ENCODE measurements around the gene TNS1.

TNS1 gene

DNA sequence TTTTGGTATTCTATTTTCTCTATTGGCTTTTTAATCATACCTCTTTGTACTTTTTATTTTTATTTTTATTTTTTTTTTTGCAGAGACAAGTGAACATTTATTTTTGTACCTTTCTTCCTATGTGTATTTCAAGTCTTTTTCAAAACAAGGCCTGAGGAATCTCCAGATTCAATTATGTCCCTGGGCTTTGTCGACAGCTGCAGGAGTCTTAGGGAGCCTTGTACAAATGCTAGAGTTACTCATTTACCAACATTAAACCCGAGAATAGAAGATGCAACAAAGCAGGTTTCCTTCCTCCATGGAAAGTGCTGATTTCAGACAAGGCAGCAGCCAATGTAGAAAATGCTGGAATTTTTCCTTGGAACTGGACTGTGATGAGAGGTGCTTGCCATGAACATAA, 242.8 kb downstream of the TNS1 start:
- H3K4me3 Mint-ChIP-seq, result no peak overlapping the region
- H3K27ac Mint-ChIP-seq, result no peak overlapping the region
- peaks cover 5% of the 10 kb centered on the region for H3K9me3 Mint-ChIP-seq

DNA sequence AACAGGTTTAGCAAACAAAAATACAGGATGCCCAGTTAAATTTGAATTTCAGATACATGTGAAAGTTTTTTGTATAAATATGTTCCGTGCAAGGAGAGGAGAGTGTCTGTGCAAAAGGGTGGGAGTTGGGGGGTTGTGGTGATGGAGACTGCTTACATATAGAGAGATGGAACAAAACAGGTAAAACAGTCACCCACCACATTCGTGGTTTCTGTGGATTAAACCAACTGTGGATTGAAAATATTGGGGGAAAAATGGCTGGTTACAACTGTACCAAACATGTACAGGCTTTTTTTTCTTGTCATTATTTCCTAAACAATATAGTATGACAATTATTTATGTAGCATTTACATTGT, 245.7 kb downstream of the TNS1 start:
- Mint-ChIP-seq H3K27me3 (peaks cover 34% of the 10 kb centered on the region), H3K4me1 (peaks cover 12% of the 10 kb centered on the region), H3K9me3 (peaks cover 5% of the 10 kb centered on the region), H3K36me3 (no peaks in the 10 kb centered on the region), H3K27ac (no peak overlapping the region), H3K4me3 (no peak overlapping the region)
- no peak for ATAC-seq

More for the DNA sequence above, 242.8 kb downstream of the TNS1 start:
- Mint-ChIP-seq H3K27me3 (peaks cover 49% of the 10 kb centered on the region), H3K4me1 (peaks cover 11% of the 10 kb centered on the region), H3K36me3 (no peaks in the 10 kb centered on the region)
- ATAC-seq, result no peak

DNA sequence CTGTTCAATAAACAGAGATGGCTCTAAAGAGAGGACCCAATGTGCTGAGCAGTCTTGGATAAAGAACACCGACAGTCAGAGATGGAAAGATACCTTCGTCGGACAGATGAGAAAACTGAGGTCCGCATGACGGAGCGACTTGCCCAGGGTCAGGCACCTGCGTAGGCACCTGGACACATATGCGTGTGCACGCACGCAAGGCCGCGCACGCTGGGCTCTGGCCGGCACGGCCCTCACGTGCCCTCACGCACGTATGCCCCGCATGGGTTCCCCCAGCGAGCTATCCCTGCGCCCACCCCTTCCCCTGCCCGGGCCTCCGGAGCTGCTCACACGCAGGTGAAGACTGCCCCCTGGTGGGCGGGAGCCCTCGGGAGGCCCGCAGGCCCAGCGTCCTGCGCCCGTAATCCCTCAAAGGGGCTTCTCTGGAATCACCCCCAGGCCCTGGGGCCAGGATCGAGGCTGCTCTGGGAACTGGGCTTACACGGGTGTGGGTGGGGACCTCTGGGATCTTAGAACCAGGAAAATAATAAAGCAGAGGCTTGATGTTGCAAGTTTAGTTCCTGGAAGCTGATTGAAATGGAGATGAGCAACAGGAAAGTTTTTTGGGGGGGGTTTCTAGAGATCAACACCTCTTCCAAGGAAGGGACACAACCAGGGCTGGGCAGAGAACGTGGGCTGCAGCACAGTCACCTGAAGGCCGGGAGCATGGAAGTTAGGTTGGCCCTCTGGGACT, 246.3 kb downstream of the TNS1 start:
- H3K4me3 Mint-ChIP-seq, result no peak overlapping the region
- peaks cover 8% of the 10 kb centered on the region for H3K9me3 Mint-ChIP-seq
- no peak overlapping the region for H3K27ac Mint-ChIP-seq
- peaks cover 12% of the 10 kb centered on the region for H3K4me1 Mint-ChIP-seq
- ATAC-seq, result peak; percentile 77
- no peaks in the 10 kb centered on the region for H3K36me3 Mint-ChIP-seq
- H3K27me3 Mint-ChIP-seq, result peaks cover 38% of the 10 kb centered on the region

DNA sequence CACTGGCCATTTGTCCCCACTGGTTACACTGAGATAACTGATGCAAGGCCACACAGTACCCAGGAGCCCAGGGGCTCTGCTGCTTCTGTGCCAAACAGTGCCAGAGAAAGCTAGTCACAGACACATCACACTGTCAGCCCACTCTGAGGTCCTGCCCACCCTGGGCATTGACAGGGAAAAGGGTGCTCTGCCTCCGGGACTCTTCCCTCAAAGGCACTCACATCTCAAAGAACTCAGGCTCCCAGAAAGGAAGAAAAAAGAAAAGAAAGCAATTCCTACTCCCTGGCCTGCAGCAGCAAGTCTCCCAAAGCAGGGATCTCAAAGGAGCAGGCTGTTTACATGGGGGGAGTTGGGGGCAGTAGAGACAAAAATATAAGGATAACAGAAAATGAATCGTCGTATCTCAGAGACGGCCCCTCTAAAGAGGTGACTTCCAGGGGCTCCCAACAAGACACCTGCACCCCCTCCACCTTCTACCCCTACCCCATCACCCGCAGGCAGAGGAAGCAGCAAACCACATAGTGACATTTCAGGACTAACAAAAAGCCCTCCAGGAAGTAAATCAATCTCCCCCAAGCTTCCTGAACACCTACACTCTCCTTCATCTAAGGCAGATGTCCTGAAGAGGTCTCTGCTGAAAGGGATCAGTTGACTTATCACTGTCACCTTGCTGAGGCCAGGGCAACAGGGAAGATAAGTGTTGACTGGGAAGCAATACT, 247.6 kb downstream of the TNS1 start:
- Mint-ChIP-seq H3K27me3 (peaks cover 44% of the 10 kb centered on the region), H3K27ac (no peak overlapping the region), H3K9me3 (peaks cover 6% of the 10 kb centered on the region), H3K4me3 (no peak overlapping the region), H3K36me3 (peaks cover 1% of the 10 kb centered on the region), H3K4me1 (peaks cover 12% of the 10 kb centered on the region)
- no peak for ATAC-seq

DNA sequence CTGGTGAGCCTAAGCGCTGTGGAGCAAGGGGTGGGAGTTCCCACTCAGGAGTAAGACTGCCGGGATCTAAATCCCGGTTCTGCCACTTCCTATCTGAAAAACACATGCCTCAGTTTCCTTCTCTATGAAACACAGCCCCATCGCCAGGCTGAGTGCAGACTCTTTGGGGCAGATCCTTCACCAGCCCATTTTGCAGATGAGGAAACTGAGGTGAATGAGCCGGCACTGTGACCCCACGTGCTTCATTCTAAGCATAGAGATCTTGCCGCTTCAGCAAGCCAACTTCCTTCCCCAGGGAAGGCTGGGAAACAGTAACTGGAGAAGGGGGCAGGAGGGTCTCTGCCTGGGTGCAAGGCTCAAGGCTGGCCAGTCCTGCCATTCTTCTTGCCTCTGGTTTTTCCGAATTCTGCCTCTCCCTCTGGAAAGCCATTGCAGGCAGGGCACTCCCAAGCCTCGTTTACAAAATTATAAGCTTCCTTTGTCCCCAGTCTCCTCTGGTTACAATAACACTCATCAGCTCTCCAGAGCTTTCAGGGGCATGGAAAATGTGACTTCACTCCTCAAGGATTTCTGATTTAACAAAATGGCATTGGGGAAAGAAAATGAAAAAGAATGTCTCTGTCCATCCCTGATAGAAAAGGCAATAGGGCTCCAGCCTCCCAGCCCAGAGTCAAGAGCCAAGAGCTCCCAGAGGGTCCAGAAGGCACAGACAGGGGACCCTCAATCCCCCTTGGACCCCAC, 249.2 kb downstream of the TNS1 start:
- Mint-ChIP-seq H3K27ac (no peak overlapping the region), H3K4me3 (no peak overlapping the region), H3K4me1 (peaks cover 12% of the 10 kb centered on the region), H3K27me3 (peaks cover 50% of the 10 kb centered on the region), H3K36me3 (peaks cover 4% of the 10 kb centered on the region), H3K9me3 (peaks cover 4% of the 10 kb centered on the region)
- ATAC-seq, result no peak

DNA sequence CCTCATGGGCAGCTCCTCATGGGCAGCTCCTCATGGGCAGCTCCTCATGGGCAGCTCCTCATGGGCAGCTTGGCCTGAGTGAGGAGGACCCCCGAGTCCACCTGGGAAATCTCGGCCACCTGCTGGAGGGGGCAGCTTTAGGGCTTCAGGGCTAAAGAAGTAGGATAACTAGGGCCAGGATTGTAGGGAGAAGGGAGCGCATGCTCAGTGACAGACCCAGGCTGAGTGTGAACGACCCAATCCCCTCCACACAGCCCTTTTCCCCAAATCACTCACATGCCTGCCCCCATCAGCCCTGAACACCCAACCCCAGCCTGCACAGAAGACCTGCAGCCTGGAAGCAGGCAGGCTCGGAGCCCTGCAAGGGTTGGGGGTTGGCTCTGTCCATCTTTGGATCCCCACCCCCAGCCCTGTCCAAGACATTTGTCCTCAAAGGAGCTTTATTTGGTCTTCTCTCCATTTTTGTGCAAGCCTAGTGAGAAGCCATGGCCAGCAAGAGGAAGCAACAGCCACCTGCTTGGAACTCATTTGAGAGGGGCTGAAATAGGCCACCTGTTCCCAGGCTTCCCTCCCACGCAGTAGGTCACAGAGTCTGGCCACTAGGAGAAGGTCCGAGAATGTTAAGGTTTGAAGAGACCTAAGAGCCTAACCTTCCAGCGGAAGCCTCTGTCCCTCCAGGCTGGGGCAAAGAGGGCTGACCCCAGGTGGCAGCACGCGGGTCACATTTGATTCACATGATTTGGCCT, 249.9 kb downstream of the TNS1 start:
- Mint-ChIP-seq H3K4me3 (no peak overlapping the region), H3K27me3 (peaks cover 49% of the 10 kb centered on the region), H3K9me3 (peaks cover 4% of the 10 kb centered on the region), H3K4me1 (peaks cover 12% of the 10 kb centered on the region), H3K36me3 (peaks cover 4% of the 10 kb centered on the region), H3K27ac (no peak overlapping the region)
- no peak for ATAC-seq

DNA sequence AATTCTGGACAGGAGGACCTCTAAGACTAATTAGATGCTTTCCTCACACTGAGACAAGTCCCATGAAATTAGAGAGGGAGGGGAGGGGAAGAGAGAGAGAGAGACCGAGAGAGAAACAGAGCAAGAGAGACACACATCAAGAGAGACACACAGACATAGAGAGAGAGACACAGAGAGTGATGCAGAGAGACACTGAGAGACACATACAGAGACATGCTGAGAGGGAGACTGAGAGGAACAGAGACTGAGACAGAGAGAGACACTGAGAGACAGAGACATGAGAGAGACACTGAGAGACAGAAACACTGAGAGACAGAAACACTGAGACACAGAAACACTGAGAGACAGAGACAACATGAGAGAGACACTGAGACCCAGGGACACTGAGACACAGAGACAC, 250.8 kb downstream of the TNS1 start:
- Mint-ChIP-seq H3K27ac (no peak overlapping the region), H3K4me1 (peaks cover 12% of the 10 kb centered on the region), H3K4me3 (no peak overlapping the region), H3K36me3 (peaks cover 4% of the 10 kb centered on the region), H3K27me3 (peaks cover 39% of the 10 kb centered on the region), H3K9me3 (peaks cover 4% of the 10 kb centered on the region)
- ATAC-seq, result no peak

DNA sequence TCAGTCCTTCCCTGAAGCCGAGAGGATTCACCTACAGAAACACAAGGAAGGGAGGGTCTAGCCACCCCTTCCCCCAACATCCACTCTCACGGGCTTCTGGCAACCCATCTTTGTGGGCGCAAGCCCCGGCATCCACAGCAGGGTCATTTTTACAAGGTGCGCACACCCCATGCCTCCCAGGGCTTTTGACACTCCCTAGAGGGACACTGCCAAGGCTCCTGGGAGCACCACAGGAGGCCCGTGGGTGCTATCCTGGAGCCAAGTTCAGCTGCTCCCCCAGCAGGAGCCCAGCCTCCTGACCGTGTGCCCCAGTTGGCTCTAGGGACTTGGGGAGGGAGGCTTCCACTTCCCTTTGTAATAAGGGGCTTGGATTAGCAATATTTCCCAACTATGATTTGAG, 251.6 kb downstream of the TNS1 start:
- Mint-ChIP-seq H3K4me3 (no peak overlapping the region), H3K4me1 (peaks cover 6% of the 10 kb centered on the region), H3K27me3 (peaks cover 34% of the 10 kb centered on the region), H3K9me3 (peaks cover 4% of the 10 kb centered on the region), H3K27ac (no peak overlapping the region), H3K36me3 (peaks cover 4% of the 10 kb centered on the region)
- no peak for ATAC-seq
